Mammary epithelial cell (primary cell): ENCODE measurements around the gene GRID1.

Experiments
- CTCF ChIP-seq, 2 donors: IDR thresholded peaks in 1 of 2; conservative IDR thresholded peaks in 1 of 2; 2 replicates each; pipeline ENCODE4 v1.5.1; 2011 to 2012; ENCODE audit warnings: inconsistent platforms in 2 of 2, low read length in 2 of 2, mild to moderate bottlenecking in 2 of 2, control low read depth in 1 of 2, low read depth in 1 of 2; ENCODE audit not compliant: insufficient read depth in 1 of 2; ENCODE audit errors: extremely low read depth in 1 of 2
- EZH2 ChIP-seq: IDR thresholded peaks from 2 replicates; pipeline ENCODE4 v1.6.1; 2012; ENCODE audit warnings: low read length, inconsistent platforms, borderline replicate concordance

DNA sequence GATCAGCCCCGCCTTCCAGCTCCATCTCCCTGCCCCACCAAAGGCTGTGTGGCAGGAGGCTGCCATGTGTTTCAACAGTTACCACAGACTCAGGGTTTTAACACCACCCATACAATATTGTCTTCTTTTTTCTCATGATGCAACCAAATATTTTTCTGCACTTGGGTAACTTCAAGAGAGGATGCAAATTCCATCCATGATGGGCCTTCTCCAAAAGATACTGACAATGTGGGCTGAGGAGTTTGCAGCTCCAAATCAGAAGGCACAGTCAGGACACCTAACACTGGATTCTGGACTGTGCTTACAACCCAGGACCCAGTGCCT, 347.9 kb downstream of the GRID1 start:
- TF ChIP-seq EZH2 (no peak), CTCF (conservative IDR thresholded peaks at IDR 0.05 in 1 of 2, IDR thresholded peaks at IDR 0.05 in 1 of 2; ENCODE audit: extremely low read depth in 1 of 2, insufficient read depth in 1 of 2, low read depth in 1 of 2, low read length in 2 of 2) (no peak)
